Hippocampal formation (tissue), 2 donors: Measurements from ENCODE around the gene PTPRU.

Source experiments
- DNase-seq, 2 donors: peaks; one replicate each; lab custom pipeline; 2025; lab: John Stamatoyannopoulos, UW

The PTPRU gene

DNA sequence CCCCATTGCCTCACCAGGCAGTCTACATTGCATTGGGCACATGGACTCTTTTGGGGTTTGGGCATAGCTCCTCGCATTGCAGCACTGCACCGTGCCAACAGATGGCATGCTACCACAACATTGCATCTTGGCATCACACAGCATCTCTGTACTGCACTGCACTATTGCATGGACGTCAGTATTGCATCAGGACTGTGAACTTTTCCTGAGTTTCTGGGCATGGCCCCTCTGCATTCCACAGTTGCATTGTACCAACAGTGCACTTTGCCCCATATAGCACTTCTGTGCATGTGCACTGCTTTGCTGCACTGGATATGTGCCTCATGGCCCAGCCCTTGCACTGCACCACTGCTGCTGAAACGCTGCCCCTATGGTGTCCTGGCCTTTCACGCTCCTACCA lies 9.6 kb downstream of the PTPRU start:
- peak in 1 of 2 donors; percentile 22 for DNase-seq

DNA sequence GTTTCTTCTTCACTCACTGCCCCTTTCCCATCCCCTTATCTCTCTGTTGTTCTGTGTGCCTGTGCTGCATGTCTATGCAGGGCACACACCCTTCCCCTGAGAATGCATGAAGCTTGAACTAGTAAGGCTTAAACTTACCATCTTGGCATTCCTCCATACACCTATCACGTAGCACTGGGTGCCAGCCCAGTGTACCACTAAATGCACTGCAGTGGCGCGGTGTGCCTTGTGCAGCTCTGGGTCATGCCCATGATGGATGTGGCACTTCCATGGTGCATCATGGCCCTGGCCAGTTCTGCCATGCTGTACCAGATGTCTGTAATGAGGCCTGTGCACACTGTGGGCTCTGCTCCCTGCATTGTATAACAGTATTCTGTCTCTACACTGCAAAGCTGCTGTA lies 10.7 kb downstream of the PTPRU start:
- no peak for DNase-seq

DNA sequence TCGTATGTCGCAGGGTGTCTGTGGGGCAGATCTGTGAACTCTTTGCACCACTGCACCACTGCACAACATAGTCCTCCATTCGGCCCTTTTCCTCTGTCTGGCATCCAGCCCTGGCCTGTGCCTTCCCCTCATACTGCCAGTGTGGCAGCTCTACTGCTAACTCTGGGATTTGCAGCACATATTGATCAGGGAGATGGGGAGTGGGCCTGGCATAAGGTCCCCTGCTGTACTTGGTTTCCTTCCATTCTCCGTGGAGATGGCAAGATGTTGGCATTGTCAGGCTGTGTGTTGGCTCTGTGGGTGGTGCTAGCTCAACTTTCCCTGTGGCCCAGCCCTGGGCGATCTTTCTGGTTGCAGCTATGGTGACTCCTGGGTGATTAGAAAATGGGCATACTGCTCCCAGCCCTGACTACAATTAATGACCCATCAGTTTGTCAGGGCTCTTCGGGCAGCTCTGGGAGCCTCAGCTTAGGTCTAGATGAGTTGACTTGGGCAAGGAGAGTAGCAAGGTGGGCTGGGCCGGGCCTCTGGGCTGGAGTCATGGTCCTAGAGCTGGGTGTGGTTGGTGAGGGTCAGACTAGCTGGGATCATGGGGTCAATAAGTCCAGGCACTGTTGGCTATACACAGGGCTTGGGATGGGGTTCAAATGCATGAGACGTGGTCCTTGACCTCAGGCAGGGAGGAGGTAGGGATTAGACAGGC lies 11.4 kb downstream of the PTPRU start:
- no peak for DNase-seq

DNA sequence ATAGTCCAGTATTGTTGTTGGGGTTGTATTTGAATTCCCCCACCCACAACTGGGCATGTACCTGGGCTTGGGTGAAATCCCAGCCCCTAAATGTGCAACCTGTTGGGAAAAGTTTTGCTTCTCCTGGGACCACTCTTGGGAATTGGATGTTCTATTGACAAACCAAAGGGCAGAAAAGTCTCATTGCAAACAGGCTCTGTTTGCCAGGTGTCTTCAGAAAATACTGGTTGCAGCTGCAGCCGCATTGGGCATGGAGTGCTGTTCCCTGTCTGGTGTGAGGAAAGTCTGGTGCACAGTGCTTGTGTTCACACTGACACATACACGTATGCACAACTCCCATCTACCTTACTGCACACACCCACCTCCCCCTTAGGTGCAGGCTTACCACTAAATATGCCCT lies 12.1 kb downstream of the PTPRU start:
- DNase-seq = no peak

DNA sequence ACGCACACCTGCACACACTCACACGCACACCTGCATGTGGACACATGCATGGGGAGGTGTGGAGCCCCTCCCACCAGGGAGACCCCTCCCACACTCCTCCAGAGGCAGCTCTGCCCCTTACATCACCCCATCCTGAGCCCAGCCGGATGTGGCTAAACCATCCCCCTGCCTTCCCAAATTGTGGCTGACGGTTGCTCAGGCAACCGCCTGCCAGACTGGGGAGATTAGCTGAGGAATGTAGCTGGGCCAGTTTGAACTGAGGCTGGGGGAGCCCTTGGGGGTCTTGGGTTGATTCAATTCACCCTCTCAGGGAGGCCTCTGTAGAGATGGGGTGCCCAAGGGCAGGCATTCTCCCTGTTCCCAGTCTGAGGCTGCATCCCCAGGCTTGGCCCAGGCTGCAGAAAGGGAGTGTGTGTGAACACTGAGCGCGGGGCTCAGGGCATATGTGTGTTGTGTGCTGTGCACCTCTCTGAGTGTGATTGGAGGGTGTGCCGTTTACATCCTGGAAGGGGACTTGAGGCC lies 12.9 kb downstream of the PTPRU start:
- no peak for DNase-seq

DNA sequence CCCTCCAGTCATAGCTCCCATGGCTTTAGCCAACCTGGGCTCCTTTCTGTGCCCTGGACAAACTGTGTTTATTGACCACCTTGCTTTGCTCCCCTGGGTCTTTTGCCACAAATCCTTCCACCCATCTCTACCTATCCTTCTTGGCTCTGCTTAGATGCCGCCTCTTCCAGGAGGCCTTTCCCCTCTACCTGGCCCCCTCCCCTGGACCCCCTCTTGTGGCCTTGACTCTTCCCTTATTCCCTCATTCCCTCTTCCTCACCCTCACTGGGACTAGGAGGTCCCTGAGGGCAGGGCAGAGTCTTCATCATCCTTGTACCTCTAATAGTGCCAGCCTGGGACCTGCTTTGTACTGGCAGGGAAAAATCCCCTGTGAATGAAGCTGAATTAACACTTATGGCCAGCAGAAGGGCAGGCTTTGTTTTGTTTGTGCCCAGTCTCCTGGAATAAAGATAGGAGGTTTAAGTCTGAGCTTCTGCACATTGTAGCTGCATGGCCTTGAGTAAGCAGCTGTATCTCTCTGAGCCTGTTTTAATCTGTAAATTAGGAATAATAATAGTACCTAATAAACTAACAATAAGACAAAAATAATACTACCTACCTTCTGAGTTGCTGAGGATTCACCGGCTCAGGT lies 13.7 kb downstream of the PTPRU start:
- no peak for DNase-seq

DNA sequence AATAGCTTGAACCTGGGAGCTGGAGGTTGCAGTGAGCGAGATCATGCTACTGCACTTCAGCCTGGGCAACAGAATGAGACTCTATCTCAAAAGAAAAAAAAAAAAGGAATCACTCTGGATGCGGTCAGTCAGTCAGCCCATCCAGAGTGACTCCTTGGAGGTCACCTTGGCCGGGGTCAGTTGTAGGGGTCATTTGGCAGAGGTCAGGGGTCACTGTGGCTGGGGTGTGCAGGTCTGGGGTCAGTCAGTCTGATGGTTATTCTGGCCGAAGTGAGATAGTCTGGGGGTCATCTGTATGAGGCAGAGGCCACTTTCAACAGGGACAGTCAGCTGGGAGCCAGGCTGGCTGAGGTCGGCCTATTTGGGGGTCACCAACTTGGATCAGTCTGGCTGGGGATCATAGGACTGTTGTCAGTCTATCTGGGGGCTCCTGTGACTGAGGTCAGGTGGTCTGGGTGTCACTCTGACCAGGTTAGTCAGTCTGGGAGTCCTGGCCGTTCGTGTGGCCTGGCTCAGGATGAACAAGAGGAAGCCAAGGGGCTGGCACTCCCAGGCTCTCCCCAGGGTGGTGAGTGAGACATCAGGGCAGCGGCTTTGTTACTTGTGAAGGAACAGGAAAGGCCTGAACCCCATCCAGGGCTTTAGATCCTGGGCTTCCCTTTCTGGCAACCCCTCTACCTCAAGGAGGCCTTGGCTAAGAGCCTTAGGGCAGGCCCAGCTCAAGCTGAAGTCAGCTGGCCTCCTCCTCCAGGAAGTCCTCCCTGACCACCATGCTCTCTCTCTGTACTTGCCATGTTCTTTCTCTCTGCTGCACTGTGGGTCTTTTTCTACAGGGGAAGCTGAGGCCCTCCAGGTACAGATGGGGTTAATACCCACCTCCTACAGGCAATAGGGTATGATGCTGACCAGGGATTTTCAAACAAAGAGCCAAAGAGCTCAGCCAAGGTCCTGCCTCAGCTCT lies 15.1 kb downstream of the PTPRU start:
- DNase-seq = no peak

DNA sequence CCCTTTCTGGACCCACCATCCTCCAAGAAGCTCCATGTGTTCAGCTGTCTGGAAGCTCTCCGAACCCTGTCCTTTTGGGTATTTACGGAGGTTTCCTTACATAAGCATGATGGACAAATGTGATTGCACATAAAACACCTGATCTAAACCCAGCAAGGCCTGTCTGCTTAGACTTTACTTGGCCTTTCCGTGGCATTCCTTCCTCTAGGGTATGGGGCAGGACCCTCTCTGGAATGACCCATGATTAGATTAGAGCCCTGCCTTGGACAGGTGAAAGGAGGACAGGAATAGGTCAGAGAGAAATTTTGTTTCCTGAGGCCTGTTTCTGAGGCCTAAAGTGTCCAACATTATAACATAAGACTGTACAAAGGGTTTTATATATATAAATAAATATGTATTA lies 16.9 kb downstream of the PTPRU start:
- DNase-seq = no peak

DNA sequence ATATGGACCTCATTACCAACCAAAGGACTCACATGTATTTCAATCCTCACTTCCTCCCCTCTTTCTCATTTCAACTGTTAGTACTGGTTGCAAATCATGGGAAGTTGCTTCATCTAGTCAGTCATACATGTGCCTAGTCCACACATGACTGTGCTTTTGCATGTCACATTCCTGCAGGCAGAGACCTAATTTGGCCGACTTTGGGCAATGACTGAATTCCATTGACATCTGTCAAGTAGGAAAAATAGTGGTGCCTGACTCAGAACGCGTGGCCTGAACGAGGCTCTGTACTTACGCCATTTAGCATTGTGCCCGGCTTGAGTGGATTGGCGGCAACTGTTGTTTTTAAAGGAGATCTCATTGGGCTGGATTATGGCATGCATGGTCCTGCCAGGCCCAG lies 18.0 kb downstream of the PTPRU start:
- no peak for DNase-seq

DNA sequence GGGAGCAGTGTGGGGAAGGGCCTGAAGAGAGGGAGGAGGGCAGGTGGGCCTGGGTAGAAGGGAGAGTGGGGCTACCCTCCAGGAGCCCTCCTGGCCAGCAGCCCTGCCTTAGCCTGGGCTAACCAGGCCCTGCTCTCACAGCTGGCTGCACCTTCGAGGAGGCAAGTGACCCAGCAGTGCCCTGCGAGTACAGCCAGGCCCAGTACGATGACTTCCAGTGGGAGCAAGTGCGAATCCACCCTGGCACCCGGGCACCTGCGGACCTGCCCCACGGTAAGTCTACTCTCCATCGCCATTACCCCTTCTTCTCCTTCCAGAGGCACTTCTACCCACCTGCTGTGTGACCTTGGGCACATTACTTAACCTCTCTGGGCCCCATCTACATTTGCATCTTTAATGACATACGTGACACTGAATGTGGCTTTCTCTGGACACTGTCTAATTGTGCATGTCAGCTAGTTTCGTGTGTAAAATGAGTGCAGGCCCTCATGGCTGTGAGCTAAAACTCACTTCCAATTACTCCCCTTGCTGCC lies 18.9 kb downstream of the PTPRU start:
- DNase-seq = no peak

DNA sequence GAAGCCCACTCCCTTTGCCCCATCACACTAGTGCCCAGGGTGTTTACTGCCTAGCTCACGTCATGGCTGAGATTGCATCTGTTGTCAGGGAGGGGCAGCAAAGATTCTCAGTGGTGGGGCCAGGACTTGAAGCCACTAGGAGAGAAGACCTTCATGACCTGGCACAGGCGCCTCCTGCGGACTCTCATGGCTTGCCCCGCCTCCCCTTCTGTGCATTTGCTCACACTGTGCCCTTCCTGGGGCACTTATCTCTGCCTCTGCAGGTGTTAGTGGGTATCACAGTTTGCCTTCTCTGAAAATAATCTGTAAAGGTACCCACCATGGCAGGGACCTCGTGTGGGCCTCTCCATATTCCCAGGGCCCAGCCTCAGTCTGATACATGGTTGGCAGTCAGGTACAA lies 20.1 kb downstream of the PTPRU start:
- no peak for DNase-seq

DNA sequence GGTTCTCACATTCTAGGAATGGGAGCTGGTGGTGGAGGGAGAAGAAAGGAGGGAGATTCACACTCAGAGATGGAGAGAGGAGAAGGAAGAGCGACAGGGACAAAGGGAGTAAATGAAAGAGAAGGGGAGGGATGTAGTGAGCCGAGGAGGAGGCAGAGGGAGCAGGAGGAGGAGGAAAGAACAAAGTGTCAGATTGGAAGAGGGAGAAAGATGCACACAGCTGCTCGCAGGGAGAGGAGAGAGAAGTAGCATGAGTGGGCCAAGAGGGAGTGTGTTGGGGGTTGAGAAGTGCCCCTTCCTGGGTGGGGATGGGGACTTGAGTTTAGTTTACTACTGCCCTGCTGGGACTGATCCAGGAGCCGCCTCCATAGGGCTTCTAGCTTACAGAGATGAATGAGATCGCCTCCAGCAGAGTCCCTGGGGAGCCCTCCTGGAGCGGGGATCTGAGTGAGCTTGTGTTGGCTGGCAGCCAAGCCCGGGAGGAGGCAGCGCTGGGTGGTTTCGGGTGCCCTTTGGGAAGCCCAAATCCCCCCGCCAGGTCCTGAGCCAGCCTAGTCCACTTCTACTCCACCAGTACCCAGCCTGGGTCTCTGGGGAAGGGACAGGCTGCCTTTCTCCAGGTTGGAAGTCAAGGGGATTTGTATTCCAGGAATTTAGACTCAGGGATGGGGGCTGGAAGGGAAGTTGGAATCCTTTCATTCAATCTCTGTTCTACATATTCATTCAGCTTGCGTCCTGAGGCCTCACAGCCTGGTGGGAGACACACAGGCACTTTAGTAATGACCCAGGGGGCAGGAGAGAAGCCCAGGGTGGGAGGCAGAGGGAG lies 20.9 kb downstream of the PTPRU start:
- no peak for DNase-seq

DNA sequence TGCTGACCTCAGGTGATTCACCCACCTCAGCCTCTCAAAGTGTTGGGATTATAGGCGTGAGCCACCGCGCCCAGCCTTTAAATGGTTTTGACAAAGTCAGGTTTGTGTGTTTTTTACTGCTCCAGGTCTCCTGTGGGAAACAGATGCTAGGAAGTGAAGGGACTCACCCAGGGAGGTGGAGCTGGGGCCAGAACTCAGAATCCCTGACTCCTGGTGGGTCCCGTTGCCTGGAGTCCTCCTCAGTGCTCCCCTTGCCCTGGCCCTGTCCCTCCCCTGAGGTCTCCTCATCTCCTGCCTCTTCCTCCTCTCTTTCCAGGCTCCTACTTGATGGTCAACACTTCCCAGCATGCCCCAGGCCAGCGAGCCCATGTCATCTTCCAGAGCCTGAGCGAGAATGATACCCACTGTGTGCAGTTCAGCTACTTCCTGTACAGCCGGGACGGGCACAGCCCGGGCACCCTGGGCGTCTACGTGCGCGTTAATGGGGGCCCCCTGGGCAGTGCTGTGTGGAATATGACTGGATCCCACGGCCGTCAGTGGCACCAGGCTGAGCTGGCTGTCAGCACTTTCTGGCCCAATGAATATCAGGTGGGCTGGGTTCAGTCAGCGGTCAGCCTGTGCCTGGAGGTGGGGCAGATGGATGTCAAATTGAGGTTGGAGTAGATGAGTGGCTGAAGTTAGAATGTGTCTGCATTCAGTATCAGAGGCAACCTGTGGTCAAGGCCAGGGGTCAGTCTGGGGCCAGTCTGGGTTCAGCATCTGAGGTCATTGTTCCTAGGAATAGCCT lies 22.1 kb downstream of the PTPRU start:
- no peak for DNase-seq

DNA sequence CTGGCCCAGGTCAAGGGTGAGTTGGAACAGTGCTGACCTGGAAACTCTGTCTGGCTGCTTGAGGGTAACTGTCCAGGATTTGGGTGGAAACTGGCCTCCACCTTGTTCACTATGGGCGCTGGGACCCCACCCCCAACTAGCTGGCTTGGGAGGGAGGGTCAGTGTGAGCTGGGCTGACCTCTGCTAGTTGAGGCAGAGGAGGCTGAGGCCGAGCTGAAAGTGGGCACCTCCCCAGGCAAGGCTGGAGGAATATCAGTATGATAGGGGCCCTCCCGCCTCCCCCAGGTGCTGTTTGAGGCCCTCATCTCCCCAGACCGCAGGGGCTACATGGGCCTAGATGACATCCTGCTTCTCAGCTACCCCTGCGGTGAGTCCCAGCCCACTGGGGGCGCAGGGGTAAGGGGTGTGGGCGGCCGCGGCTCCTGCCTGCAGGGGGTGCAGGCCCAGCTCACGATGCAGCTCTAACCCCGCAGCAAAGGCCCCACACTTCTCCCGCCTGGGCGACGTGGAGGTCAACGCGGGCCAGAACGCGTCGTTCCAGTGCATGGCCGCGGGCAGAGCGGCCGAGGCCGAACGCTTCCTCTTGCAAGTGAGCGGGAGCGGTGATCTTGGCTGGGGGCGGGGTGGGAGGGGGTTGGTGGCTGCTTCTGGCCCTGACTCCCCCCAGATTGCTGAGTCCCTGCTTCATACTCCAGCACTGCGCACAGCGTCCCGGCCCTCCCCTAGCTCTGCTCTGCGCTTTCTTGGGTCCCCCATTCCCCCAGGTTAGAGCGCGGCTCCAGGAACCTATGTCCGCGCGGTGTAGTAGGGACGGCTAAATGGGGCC lies 22.9 kb downstream of the PTPRU start:
- no peak for DNase-seq

DNA sequence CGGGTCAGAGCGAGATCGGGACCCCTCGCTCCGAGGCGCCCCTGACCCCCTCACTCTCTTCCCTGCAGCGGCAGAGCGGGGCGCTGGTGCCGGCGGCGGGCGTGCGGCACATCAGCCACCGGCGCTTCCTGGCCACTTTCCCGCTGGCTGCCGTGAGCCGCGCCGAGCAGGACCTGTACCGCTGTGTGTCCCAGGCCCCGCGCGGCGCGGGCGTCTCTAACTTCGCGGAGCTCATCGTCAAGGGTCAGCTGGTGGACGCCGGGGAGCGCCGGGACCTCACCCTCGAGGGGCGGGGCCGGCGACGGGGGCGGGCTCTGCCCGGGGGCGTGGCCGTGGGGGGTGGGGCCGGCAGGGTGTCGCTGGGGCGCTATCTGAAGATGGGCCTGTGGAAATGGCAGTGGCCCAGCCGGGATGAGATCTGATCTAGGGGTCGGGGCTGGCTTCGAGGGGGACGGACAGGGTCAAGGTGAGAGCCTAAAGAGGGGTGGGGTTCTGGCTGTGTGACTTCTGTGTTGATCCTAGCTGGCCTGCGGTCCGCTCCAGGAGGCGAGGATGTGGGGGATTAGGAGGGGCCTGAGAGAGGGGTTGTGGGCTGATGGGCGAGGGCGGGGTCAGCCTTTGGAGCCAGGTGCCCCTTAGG lies 23.6 kb downstream of the PTPRU start:
- DNase-seq = peak in 1 of 2 donors; percentile 22

DNA sequence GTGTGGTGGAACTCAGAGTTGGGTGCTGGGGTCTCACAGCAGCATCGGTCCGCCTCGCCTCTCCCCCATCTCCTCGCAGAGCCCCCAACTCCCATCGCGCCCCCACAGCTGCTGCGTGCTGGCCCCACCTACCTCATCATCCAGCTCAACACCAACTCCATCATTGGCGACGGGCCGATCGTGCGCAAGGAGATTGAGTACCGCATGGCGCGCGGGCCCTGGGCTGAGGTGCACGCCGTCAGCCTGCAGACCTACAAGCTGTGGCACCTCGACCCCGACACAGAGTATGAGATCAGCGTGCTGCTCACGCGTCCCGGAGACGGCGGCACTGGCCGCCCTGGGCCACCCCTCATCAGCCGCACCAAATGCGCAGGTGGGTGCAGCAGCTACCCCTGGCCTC lies 24.2 kb downstream of the PTPRU start:
- DNase-seq = no peak

DNA sequence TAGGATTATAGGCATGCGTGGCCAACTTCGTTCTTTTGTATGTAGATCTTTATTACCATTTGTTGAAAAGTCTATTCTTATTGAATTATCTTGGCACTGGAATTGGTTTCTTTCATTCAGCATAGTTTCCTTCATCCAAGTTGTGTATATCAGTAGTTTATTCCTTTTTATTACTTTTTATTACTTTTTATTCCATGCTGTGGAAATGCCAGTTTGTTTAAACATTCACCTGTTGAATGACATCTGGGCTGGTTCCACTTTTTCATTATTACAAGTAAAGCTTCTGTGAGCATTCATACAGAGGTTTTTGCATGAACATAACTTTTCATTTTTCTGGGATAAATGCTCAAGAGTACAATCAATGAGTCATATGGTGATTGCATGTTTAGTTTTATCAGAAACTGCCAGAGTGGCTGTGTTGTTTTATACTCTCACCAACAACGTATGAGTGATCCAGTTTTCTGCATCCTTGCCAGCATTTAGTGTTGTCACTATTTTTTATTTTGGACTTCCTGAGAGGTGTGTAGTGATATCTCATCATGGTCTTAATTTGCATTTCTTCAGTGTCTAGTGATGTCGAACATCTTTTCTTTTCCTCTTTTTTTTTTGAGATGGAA lies 28.6 kb downstream of the PTPRU start:
- DNase-seq = no peak

DNA sequence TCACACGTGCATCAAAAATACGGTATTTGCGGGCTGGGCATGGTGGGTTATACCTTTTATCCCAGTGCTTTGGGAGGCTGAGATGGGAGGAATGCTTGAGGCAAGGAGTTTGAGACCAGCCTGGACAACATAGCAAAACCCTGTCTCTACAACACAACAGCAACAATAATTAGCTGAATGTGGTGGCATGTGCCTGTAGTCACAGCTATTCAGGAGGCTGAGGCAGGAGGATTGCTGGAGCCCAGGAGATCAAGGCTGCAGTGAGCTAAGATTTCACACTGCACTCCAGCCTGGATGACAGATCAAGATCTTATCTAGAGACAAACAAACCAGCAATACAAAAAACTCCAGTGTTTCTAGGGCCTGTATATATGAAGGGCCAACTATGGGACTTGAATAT lies 30.6 kb downstream of the PTPRU start:
- no peak for DNase-seq
